ENCODE measurements around the gene NUTF2. TPM values are rescaled to one million over a fixed set of nuclear protein-coding genes. Genes with fewer than 3 reads are reported as not detected.

NUTF2 gene
- total and polyA plus RNA-seq, 10 of the 15 experiments (the other 5 are each of a cell fraction or from before 2014, with no cell fraction given) = 116 to 342 (median 202) TPM

DNA sequence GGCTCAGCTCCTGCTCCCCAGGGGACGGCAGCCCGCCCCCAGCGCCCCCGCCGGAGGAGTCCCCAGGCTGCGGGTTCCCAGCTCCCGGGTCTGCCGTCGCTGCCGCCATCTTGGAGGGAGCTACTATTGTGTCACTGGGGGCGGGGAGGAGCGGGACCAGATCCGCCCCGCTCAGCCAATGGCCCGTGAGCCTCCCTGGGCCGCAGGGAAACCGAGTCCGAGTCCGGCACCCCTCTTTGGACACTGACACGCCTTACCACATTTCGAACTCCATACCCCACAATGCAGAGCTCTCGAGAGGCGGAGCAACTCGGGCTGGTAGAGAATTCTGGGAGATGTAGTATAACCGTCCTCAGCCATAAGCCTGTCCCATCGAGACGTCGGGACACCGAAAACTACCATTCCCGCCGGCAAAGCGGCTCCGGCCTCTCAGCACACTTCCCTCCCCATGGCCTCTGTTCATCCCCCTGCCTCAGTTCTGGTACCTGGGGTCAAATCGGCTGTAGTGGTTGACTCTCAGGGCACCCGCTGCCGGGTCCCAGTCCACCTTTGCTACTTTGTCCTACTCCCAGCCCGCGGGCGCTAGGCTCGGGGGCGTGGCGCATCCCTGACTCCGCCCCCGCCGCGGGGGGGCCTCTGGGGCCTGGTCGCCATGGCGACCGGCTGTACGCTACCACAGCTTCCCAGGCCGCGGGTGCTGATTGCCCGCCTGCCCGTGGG, 40.1 kb upstream of the NUTF2 start, which contains the start of the genes RANBP10 and TSNAXIP1 (continued):
- TF ChIP-seq, protein P1, sequence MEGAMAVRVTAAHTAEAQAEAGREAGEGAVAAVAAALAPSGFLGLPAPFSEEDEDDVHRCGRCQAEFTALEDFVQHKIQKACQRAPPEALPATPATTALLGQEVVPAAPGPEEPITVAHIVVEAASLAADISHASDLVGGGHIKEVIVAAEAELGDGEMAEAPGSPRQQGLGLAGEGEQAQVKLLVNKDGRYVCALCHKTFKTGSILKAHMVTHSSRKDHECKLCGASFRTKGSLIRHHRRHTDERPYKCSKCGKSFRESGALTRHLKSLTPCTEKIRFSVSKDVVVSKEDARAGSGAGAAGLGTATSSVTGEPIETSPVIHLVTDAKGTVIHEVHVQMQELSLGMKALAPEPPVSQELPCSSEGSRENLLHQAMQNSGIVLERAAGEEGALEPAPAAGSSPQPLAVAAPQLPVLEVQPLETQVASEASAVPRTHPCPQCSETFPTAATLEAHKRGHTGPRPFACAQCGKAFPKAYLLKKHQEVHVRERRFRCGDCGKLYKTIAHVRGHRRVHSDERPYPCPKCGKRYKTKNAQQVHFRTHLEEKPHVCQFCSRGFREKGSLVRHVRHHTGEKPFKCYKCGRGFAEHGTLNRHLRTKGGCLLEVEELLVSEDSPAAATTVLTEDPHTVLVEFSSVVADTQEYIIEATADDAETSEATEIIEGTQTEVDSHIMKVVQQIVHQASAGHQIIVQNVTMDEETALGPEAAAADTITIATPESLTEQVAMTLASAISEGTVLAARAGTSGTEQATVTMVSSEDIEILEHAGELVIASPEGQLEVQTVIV (IDR thresholded peaks at IDR 0.05; ENCODE audit: borderline replicate concordance, partially characterized antibody) = peak; percentile 49
- TF ChIP-seq NFXL1 (IDR thresholded peaks at IDR 0.05; ENCODE audit: borderline replicate concordance) (no peak), HDAC6 (IDR thresholded peaks at IDR 0.05; ENCODE audit: unreplicated experiment) (no peak), CEBPB (IDR thresholded peaks at IDR 0.05; ENCODE audit: borderline replicate concordance in 1 of 2, low read depth in 2 of 2, low read length in 2 of 2) (no peak), ZNF622 (IDR thresholded peaks at IDR 0.05) (no peak), SMC3 (IDR thresholded peaks at IDR 0.05; ENCODE audit: borderline replicate concordance, low read length) (peak; percentile 14; the same call in 1 of the 2 replicates), TCF12 (IDR thresholded peaks at IDR 0.05; ENCODE audit: low read depth, low read length) (peak; percentile 67; the same call in 1 of the 2 replicates), RB1 (IDR thresholded peaks at IDR 0.05; ENCODE audit: borderline replicate concordance) (peak; percentile 67; the same call in 1 of the 2 replicates), ASH2L (IDR thresholded peaks at IDR 0.05; ENCODE audit: borderline replicate concordance, low read depth) (peak; percentile 77; the same call in 1 of the 2 replicates), FOS (IDR thresholded peaks at IDR 0.05; ENCODE audit: borderline replicate concordance, extremely low read depth, insufficient read length) (no peak), SMAD5 (IDR thresholded peaks at IDR 0.05; ENCODE audit: low read depth) (no peak; the same call in 1 of the 2 replicates), IKZF1 (conservative IDR thresholded peaks at IDR 0.05) (peak; percentile 100), POLR2AphosphoS5 (IDR thresholded peaks at IDR 0.05; ENCODE audit: low read length) (peak; percentile 85; the same call in 1 of the 2 replicates), CBX5 (IDR thresholded peaks at IDR 0.05; ENCODE audit: low read depth) (no peak)
- TF ChIP-seq, protein P2, sequence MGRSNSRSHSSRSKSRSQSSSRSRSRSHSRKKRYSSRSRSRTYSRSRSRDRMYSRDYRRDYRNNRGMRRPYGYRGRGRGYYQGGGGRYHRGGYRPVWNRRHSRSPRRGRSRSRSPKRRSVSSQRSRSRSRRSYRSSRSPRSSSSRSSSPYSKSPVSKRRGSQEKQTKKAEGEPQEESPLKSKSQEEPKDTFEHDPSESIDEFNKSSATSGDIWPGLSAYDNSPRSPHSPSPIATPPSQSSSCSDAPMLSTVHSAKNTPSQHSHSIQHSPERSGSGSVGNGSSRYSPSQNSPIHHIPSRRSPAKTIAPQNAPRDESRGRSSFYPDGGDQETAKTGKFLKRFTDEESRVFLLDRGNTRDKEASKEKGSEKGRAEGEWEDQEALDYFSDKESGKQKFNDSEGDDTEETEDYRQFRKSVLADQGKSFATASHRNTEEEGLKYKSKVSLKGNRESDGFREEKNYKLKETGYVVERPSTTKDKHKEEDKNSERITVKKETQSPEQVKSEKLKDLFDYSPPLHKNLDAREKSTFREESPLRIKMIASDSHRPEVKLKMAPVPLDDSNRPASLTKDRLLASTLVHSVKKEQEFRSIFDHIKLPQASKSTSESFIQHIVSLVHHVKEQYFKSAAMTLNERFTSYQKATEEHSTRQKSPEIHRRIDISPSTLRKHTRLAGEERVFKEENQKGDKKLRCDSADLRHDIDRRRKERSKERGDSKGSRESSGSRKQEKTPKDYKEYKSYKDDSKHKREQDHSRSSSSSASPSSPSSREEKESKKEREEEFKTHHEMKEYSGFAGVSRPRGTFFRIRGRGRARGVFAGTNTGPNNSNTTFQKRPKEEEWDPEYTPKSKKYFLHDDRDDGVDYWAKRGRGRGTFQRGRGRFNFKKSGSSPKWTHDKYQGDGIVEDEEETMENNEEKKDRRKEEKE (IDR thresholded peaks at IDR 0.05) = no peak
- TF ChIP-seq, protein P3, sequence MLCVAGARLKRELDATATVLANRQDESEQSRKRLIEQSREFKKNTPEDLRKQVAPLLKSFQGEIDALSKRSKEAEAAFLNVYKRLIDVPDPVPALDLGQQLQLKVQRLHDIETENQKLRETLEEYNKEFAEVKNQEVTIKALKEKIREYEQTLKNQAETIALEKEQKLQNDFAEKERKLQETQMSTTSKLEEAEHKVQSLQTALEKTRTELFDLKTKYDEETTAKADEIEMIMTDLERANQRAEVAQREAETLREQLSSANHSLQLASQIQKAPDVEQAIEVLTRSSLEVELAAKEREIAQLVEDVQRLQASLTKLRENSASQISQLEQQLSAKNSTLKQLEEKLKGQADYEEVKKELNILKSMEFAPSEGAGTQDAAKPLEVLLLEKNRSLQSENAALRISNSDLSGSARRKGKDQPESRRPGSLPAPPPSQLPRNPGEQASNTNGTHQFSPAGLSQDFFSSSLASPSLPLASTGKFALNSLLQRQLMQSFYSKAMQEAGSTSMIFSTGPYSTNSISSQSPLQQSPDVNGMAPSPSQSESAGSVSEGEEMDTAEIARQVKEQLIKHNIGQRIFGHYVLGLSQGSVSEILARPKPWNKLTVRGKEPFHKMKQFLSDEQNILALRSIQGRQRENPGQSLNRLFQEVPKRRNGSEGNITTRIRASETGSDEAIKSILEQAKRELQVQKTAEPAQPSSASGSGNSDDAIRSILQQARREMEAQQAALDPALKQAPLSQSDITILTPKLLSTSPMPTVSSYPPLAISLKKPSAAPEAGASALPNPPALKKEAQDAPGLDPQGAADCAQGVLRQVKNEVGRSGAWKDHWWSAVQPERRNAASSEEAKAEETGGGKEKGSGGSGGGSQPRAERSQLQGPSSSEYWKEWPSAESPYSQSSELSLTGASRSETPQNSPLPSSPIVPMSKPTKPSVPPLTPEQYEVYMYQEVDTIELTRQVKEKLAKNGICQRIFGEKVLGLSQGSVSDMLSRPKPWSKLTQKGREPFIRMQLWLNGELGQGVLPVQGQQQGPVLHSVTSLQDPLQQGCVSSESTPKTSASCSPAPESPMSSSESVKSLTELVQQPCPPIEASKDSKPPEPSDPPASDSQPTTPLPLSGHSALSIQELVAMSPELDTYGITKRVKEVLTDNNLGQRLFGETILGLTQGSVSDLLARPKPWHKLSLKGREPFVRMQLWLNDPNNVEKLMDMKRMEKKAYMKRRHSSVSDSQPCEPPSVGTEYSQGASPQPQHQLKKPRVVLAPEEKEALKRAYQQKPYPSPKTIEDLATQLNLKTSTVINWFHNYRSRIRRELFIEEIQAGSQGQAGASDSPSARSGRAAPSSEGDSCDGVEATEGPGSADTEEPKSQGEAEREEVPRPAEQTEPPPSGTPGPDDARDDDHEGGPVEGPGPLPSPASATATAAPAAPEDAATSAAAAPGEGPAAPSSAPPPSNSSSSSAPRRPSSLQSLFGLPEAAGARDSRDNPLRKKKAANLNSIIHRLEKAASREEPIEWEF (IDR thresholded peaks at IDR 0.05; ENCODE audit: insufficient replicate concordance, low read depth, low read length) = peak; percentile 40
- TF ChIP-seq, protein P4, sequence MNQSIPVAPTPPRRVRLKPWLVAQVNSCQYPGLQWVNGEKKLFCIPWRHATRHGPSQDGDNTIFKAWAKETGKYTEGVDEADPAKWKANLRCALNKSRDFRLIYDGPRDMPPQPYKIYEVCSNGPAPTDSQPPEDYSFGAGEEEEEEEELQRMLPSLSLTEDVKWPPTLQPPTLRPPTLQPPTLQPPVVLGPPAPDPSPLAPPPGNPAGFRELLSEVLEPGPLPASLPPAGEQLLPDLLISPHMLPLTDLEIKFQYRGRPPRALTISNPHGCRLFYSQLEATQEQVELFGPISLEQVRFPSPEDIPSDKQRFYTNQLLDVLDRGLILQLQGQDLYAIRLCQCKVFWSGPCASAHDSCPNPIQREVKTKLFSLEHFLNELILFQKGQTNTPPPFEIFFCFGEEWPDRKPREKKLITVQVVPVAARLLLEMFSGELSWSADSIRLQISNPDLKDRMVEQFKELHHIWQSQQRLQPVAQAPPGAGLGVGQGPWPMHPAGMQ (IDR thresholded peaks at IDR 0.05; ENCODE audit: borderline replicate concordance) = no peak

Measured in GM12878 (cell line).